K562 (cell line): ENCODE measurements around the gene CEP131. TPM values are rescaled to one million over a fixed set of nuclear protein-coding genes. Genes with fewer than 3 reads are reported as not detected.

ENCODE experiments used
- ATAC-seq: fragments of 200-7000 bp; cut with Tn5 transposase; 3 replicates; pipeline ENCODE4 v1.9.1; 2020; ENCODE audit warnings: moderate library complexity
- BruUV-seq: library from RNA; stranded (reverse); fragments of 400-500 nt; replicated peaks from 2 replicates; lab custom pipeline; 2021; lab: Mats Ljungman, UMichigan
- CTCF ChIA-PET: fragments of 300-600 bp; formaldehyde crosslinking; extraction: SDS; loops from one replicate; lab custom pipeline; 2021; ENCODE audit warnings: low intra/inter-chr PET ratio; lab: Yijun Ruan, JAX
- POLR2A ChIA-PET: fragments of 300-600, 350-650 bp; sonication (Branson Sonifier 250); formaldehyde crosslinking; extraction: SDS; loops from one replicate; lab custom pipeline; 2021; ENCODE audit warnings: antibody characterized with exemption, inconsistent platforms; lab: Yijun Ruan, JAX
- DNase-seq, 4 experiments: peaks; one replicate each; pipeline versions ENCODE4 v3.0.0 to v3.0.0-alpha.2; 2011 to 2018; ENCODE audit warnings: low spot score in 3 of 4, mixed read lengths in 3 of 4; ENCODE audit errors: extremely low read depth in 1 of 4
- FAIRE-seq: peaks from 2 replicates; lab custom pipeline; 2011; peaks lifted over from hg19 to GRCh38; lab: Jason Lieb, UNC
- H2AFZ ChIP-seq: 2 replicates; pipeline ENCODE4 v1.6.0; 2011; ENCODE audit warnings: low read depth, low read length, control low read depth, inconsistent platforms
- H3K27ac ChIP-seq: fragments of 200-600 bp; 3 replicates; pipeline ENCODE4 v1.8.0; 2011; ENCODE audit warnings: low read depth, mild to moderate bottlenecking, control low read depth, inconsistent platforms, low read length, moderate library complexity, mixed read lengths; ENCODE audit errors: extremely low read depth
- H3K27me3 ChIP-seq, 2 experiments: fragments of 300-600 bp in 1 of 2; 2 replicates in 1 of 2; 3 replicates in 1 of 2; pipeline versions ENCODE4 v1.6.0 to v1.8.0; 2011; ENCODE audit warnings: inconsistent platforms in 2 of 2, low read length in 2 of 2, mild to moderate bottlenecking in 1 of 2, mixed read lengths in 1 of 2, moderate library complexity in 1 of 2; ENCODE audit not compliant: control insufficient read depth in 2 of 2, insufficient read depth in 2 of 2
- H3K36me3 ChIP-seq: fragments of 300-600 bp; 3 replicates; pipeline ENCODE4 v1.8.0; 2011; ENCODE audit warnings: mild to moderate bottlenecking, low read length, inconsistent platforms; ENCODE audit not compliant: control insufficient read depth, insufficient read depth
- H3K4me1 ChIP-seq, 2 experiments: fragments of 200-600 bp in 1 of 2; replicated peaks in 1 of 2; 2 replicates in 1 of 2; 3 replicates in 1 of 2; pipeline versions ENCODE4 v1.5.1 to v1.8.0; 2011; ENCODE audit warnings: inconsistent platforms in 2 of 2, low read length in 2 of 2, mild to moderate bottlenecking in 1 of 2, mixed read lengths in 1 of 2, moderate library complexity in 1 of 2; ENCODE audit not compliant: control insufficient read depth in 2 of 2, insufficient read depth in 2 of 2
- H3K4me2 ChIP-seq: 2 replicates; pipeline ENCODE4 v1.6.1; 2011; ENCODE audit warnings: low read length, control low read depth, inconsistent platforms, mixed read lengths; ENCODE audit not compliant: insufficient read depth
- H3K4me3 ChIP-seq: fragments of 200-600 bp; sonication (generic), shearing (Covaris generic); 2 replicates; pipeline ENCODE4 v1.5.1; 2016; ENCODE audit warnings: control low read depth, inconsistent platforms
- H3K79me2 ChIP-seq: fragments of 200-600 bp; 3 replicates; pipeline ENCODE4 v1.8.0; 2011; ENCODE audit warnings: low read length, inconsistent platforms; ENCODE audit not compliant: control insufficient read depth, insufficient read depth
- H3K9ac ChIP-seq, 2 experiments: 2 replicates each; pipeline versions ENCODE4 v1.6.0 to v1.6.1; 2011; ENCODE audit warnings: low read depth in 2 of 2, low read length in 2 of 2, control low read depth in 1 of 2, inconsistent platforms in 1 of 2, mild to moderate bottlenecking in 1 of 2, mixed read lengths in 1 of 2; ENCODE audit not compliant: insufficient read depth in 1 of 2
- H3K9me1 ChIP-seq: one replicate; pipeline ENCODE4 v1.6.0; 2011; ENCODE audit warnings: inconsistent platforms, mild to moderate bottlenecking, low read length, moderate library complexity; ENCODE audit not compliant: control insufficient read depth, insufficient read depth
- H3K9me3 ChIP-seq: replicated peaks from 2 replicates; pipeline ENCODE4 v1.5.1; 2011; ENCODE audit warnings: low read depth, low read length, inconsistent platforms; ENCODE audit not compliant: control insufficient read depth, insufficient read depth
- H4K20me1 ChIP-seq: replicated peaks from 2 replicates; pipeline ENCODE4 v1.6.1; 2011; ENCODE audit warnings: low read length, inconsistent platforms, mixed read lengths; ENCODE audit not compliant: control insufficient read depth, insufficient read depth
- MCM3 ChIP-seq: fragments of 450-650 bp; IDR thresholded peaks from 2 replicates; pipeline ENCODE4 v1.6.1; 2016
- PTTG1 ChIP-seq: fragments of 450-650 bp; IDR thresholded peaks from 2 replicates; pipeline ENCODE4 v1.6.1; 2016; ENCODE audit warnings: low read depth, mild to moderate bottlenecking, missing genetic modification characterization, missing compliant biosample characterization
- SP1 ChIP-seq: sonication (generic); formaldehyde crosslinking; IDR thresholded peaks from 2 replicates; pipeline ENCODE4 v1.8.1; 2022; ENCODE audit warnings: mild to moderate bottlenecking, missing genetic modification reagents
- SRSF1 ChIP-seq: fragments of 200-400 bp; formaldehyde crosslinking; IDR thresholded peaks from 2 replicates; pipeline ENCODE4 v1.6.1; 2017; ENCODE audit warnings: mild to moderate bottlenecking, low read depth, low read length, moderate library complexity
- TCF3 ChIP-seq: sonication (generic); formaldehyde crosslinking; IDR thresholded peaks from 2 replicates; pipeline ENCODE4 v1.4.0; 2020; ENCODE audit warnings: mild to moderate bottlenecking, missing genetic modification reagents
- ZFP36 ChIP-seq: fragments of 150-350 bp; IDR thresholded peaks from 2 replicates; pipeline ENCODE4 v1.6.1; 2018; ENCODE audit warnings: low read length, low read depth; ENCODE audit not compliant: partially characterized antibody
- ZNF3 ChIP-seq: fragments of 250-450 bp; sonication (Bioruptor Pico); IDR thresholded peaks from 2 replicates; pipeline ENCODE4 v1.5.0; 2021; ENCODE audit warnings: mild to moderate bottlenecking, moderate library complexity
- ZNF551 ChIP-seq: fragments of 250-450 bp; sonication (Bioruptor Pico); IDR thresholded peaks from 2 replicates; pipeline ENCODE4 v1.5.0; 2021; ENCODE audit warnings: mild to moderate bottlenecking, moderate library complexity
- WGBS: fragments of 100-300 bp; shearing (Covaris generic); methylation state at CpG from one replicate; pipeline ENCODE4 v1.1.6; 2016; ENCODE audit warnings: low coverage, mixed read lengths; ENCODE audit not compliant: insufficient coverage; ENCODE audit errors: missing lambda C conversion rate; 5-methylcytosine and 5-hydroxymethylcytosine counted together
- in situ Hi-C: fragments of 300-500 bp; cut with MboI; formaldehyde crosslinking; loops from 4 replicates; pipeline ENCODE4 v1.15.0; 2018; ENCODE audit warnings: inconsistent platforms, mixed read lengths
- intact Hi-C: fragments of 100-400 bp; cut with micrococcal nuclease; formaldehyde crosslinking; loops from 2 replicates; pipeline ENCODE4 v1.14.2; 2022
- polyA plus RNA-seq, 8 experiments: library from polyadenylated mRNA; depleted of rRNA in 4 of 8; stranded (reverse) in 5 of 8; unstranded in 3 of 8; fragments of >200 nt; fragmentation: Nextera tagmentation in 2 of 8; fragmentation: Illumina TruSeq in 1 of 8; extraction: Ambion mirVana in 2 of 8; extraction: Trizol in 1 of 8; gene quantifications; 2 replicates each; pipeline versions ENCODE4 v1.2.1 to v1.2.3, GENCODE V29; 2011 to 2014; ENCODE audit warnings: inconsistent platforms in 1 of 8, missing spikeins in 1 of 8
- total RNA-seq, 7 experiments: library from RNA; depleted of rRNA in 6 of 7; stranded (reverse); fragments of >200 nt in 6 of 7; fragmentation: Illumina TruSeq in 2 of 7; extraction: Trizol in 2 of 7; gene quantifications; 2 replicates each; pipeline versions ENCODE4 v1.2.1 to v1.2.3, GENCODE V29; 2011 to 2021; ENCODE audit warnings: low replicate concordance in 1 of 7
- TF ChIP-seq, protein P1 (sequence below): sonication (generic); formaldehyde crosslinking; IDR thresholded peaks from 2 replicates; pipeline ENCODE4 v1.8.1; 2023; ENCODE audit warnings: missing genetic modification reagents, mild to moderate bottlenecking, borderline replicate concordance
- TF ChIP-seq, protein P2 (sequence below): sonication (generic); formaldehyde crosslinking; IDR thresholded peaks from 2 replicates; pipeline ENCODE4 v1.8.1; 2023; ENCODE audit warnings: mild to moderate bottlenecking, missing genetic modification reagents
- TF ChIP-seq, protein P3 (sequence below): sonication (generic); formaldehyde crosslinking; IDR thresholded peaks from 2 replicates; pipeline ENCODE4 v1.8.1; 2023; ENCODE audit warnings: mild to moderate bottlenecking, missing genetic modification reagents

CEP131 gene
- total and polyA plus RNA-seq, 9 of the 15 experiments (the other 6 are each of a cell fraction or from before 2014, with no cell fraction given) = 0.24 to 21.2 (median 2.3) TPM

DNA sequence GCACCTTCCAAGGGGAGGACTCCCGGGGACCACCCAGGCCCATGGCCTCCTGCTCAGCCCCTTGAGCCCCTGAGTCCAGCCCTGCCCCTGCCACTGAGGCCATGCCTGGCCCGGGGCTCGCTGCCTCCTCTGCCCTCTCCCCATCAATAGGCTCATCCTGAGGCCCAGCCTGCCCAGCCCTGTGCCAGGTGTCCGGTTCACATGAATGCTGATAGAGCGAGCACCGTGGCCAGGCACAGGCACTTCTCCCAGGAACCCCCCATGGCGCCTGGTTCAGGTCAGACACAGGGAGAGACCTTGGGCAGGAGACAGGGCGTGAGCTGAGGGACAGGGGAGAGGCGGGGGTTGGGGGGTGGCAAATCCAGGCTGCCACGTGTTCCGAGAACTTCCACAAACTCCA, 60.3 kb downstream of the CEP131 start (continued):
- TF ChIP-seq ZFP36 = no peak
- TF ChIP-seq, all 486 proteins: peak for 0

DNA sequence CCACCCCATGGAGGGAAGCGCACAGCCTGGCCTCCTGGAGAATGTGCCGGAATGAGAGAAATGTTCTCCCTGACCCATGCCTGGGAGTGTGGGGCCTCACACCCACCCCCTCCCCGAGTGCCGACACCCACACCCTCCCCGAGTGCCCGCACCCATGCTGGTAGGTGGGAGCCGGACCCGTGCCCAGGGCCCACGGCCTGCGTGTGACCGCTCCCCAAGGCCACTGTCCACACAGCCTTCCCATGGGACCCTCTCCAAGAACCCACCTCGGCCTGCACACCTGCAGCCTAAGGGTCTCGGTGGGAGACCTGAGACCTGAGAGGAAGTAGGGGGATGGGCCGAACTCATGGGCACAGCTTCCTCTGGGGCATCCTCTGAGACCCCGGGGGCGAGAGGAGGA, 60.8 kb downstream of the CEP131 start:
- H2AFZ ChIP-seq = no peak overlapping the region
- ChIA-PET POLR2A (interaction anchor here (1.0 kb wide), 1 partner anchor 37 kb away, joined by 3 read pairs; no protein-coding TSS in a partner anchor), CTCF (no interaction called here)
- H3K4me2 ChIP-seq = no peak overlapping the region
- H3K27me3 ChIP-seq = peaks cover 46 to 90% of the 10 kb centered on the region in 2 experiments; a peak in 4 of 5 replicates
- H3K79me2 ChIP-seq = no peaks in the 10 kb centered on the region
- FAIRE-seq (no peak), DNase-seq (no peak), ATAC-seq (no peak)
- no peak overlapping the region for H3K9ac ChIP-seq
- H4K20me1 ChIP-seq = no peaks in the 10 kb centered on the region; the same call in 1 of the 2 replicates
- no peaks in the 10 kb centered on the region for H3K9me3 ChIP-seq
- in situ Hi-C loops (no loop called here), intact Hi-C loops (no loop called here)
- H3K27ac ChIP-seq = no peak overlapping the region
- no peaks in the 10 kb centered on the region for H3K9me1 ChIP-seq
- WGBS = 15% methylated on average over 15 of the region's 16 CpGs
- peaks cover 0 to 86% of the 10 kb centered on the region in 2 experiments; a peak in 2 of 5 replicates for H3K4me1 ChIP-seq
- BruUV-seq = no TSS peak
- H3K4me3 ChIP-seq = no peak overlapping the region
- no peaks in the 10 kb centered on the region for H3K36me3 ChIP-seq
- TF ChIP-seq SRSF1 (no peak), MCM3 (no peak), ZNF3 (no peak), SP1 (CRISPR knock-in tag) (no peak), ZNF551 (CRISPR knock-in tag) (no peak), TCF3 (CRISPR knock-in tag) (no peak), PTTG1 (tag) (no peak)
- TF ChIP-seq, protein P1, sequence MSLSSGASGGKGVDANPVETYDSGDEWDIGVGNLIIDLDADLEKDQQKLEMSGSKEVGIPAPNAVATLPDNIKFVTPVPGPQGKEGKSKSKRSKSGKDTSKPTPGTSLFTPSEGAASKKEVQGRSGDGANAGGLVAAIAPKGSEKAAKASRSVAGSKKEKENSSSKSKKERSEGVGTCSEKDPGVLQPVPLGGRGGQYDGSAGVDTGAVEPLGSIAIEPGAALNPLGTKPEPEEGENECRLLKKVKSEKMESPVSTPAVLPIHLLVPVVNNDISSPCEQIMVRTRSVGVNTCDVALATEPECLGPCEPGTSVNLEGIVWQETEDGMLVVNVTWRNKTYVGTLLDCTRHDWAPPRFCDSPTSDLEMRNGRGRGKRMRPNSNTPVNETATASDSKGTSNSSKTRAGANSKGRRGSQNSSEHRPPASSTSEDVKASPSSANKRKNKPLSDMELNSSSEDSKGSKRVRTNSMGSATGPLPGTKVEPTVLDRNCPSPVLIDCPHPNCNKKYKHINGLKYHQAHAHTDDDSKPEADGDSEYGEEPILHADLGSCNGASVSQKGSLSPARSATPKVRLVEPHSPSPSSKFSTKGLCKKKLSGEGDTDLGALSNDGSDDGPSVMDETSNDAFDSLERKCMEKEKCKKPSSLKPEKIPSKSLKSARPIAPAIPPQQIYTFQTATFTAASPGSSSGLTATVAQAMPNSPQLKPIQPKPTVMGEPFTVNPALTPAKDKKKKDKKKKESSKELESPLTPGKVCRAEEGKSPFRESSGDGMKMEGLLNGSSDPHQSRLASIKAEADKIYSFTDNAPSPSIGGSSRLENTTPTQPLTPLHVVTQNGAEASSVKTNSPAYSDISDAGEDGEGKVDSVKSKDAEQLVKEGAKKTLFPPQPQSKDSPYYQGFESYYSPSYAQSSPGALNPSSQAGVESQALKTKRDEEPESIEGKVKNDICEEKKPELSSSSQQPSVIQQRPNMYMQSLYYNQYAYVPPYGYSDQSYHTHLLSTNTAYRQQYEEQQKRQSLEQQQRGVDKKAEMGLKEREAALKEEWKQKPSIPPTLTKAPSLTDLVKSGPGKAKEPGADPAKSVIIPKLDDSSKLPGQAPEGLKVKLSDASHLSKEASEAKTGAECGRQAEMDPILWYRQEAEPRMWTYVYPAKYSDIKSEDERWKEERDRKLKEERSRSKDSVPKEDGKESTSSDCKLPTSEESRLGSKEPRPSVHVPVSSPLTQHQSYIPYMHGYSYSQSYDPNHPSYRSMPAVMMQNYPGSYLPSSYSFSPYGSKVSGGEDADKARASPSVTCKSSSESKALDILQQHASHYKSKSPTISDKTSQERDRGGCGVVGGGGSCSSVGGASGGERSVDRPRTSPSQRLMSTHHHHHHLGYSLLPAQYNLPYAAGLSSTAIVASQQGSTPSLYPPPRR (CRISPR knock-in tag) = no peak
- TF ChIP-seq, protein P2, sequence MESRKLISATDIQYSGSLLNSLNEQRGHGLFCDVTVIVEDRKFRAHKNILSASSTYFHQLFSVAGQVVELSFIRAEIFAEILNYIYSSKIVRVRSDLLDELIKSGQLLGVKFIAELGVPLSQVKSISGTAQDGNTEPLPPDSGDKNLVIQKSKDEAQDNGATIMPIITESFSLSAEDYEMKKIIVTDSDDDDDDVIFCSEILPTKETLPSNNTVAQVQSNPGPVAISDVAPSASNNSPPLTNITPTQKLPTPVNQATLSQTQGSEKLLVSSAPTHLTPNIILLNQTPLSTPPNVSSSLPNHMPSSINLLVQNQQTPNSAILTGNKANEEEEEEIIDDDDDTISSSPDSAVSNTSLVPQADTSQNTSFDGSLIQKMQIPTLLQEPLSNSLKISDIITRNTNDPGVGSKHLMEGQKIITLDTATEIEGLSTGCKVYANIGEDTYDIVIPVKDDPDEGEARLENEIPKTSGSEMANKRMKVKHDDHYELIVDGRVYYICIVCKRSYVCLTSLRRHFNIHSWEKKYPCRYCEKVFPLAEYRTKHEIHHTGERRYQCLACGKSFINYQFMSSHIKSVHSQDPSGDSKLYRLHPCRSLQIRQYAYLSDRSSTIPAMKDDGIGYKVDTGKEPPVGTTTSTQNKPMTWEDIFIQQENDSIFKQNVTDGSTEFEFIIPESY = no peak
- TF ChIP-seq, protein P3, sequence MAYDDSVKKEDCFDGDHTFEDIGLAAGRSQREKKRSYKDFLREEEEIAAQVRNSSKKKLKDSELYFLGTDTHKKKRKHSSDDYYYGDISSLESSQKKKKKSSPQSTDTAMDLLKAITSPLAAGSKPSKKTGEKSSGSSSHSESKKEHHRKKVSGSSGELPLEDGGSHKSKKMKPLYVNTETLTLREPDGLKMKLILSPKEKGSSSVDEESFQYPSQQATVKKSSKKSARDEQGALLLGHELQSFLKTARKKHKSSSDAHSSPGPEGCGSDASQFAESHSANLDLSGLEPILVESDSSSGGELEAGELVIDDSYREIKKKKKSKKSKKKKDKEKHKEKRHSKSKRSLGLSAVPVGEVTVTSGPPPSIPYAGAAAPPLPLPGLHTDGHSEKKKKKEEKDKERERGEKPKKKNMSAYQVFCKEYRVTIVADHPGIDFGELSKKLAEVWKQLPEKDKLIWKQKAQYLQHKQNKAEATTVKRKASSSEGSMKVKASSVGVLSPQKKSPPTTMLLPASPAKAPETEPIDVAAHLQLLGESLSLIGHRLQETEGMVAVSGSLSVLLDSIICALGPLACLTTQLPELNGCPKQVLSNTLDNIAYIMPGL (CRISPR knock-in tag) = no peak
